Upper lobe of left lung (tissue), 4 donors: ENCODE data around the gene ZNF230.

Experiments used
- CTCF ChIP-seq, 6 experiments: fragments of 450-650 bp in 4 of 6; fragments of 200-600 bp in 2 of 6; sonication (generic) in 2 of 6; IDR thresholded peaks; one replicate each; pipeline ENCODE4 v1.5.1; 2016 to 2019; ENCODE audit warnings: antibody characterized with exemption in 6 of 6
- POLR2A ChIP-seq, 4 donors: fragments of 450-650 bp; IDR thresholded peaks; one replicate each; pipeline ENCODE4 v1.5.1; 2016 to 2017; ENCODE audit warnings: antibody characterized with exemption in 4 of 4, mild to moderate bottlenecking in 2 of 4

- TF ChIP-seq CTCF (IDR thresholded peaks at IDR 0.05) = no peak
- no peak for TF ChIP-seq POLR2A (IDR thresholded peaks at IDR 0.05)
These were observed 16.7 kb downstream of the ZNF230 start for GRCh38 chr19:44019498-44019897.
